GM21529 (cell line): ENCODE results near the gene ABCA1.
"Not testable (repeated sequence)": the region's sequence is repeated elsewhere in the genome, so short reads cannot be mapped to it uniquely, and the experiment has no call there.

Experiments
- ATAC-seq: cut with Tn5 transposase; IDR thresholded peaks from one replicate; pipeline ENCODE4 v1.9.1; 2021; ENCODE audit not compliant: unreplicated experiment

The ABCA1 gene

GRCh38 chr9:104871961-104872527 is 55.9 kb downstream of the ABCA1 start:
- ATAC-seq = no peak

- no peak for ATAC-seq
These were observed 58.1 kb downstream of the ABCA1 start for GRCh38 chr9:104869811-104870210.

- peak; percentile 99 for ATAC-seq
These were observed 59.1 kb downstream of the ABCA1 start for GRCh38 chr9:104868687-104869404.

DNA sequence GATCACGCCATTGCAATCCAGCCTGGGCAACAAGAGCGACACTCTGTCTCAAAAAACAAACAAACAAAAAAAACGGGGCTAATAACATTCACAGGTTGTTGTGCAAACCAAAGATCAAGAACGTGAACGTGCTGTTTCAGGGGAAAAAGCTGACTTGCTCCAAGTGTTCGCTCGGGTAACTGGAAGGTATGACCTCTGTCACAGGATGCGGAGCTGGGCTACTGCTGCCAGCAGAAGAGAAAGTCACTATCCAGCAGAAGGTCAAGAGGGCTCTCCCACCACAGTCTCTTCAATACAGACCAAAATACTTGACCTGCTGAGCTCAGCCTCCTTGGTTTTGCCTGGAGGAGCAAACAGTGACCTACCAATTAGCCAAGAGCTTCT is 59.7 kb downstream of the ABCA1 start:
- no peak for ATAC-seq

DNA sequence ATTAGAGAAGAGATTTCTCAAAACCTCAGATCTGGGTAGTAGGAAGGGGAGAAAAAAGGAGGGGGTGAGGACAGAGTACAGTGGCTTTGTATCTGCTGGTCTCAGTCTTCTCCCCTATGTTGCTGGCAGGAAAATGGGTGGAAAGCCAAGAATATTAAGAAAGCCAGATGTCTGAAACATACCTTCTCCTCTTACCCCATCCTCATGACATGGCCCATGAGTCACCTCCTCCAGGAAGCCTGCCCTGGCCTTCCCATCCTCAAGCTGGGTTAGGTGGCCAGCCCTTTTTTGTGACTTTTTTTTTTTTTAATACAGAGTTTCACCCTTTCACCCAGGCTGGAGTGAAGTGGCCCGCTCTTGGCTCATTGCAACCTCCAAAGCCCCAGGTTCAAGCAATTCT is 61.8 kb downstream of the ABCA1 start:
- no peak for ATAC-seq

DNA sequence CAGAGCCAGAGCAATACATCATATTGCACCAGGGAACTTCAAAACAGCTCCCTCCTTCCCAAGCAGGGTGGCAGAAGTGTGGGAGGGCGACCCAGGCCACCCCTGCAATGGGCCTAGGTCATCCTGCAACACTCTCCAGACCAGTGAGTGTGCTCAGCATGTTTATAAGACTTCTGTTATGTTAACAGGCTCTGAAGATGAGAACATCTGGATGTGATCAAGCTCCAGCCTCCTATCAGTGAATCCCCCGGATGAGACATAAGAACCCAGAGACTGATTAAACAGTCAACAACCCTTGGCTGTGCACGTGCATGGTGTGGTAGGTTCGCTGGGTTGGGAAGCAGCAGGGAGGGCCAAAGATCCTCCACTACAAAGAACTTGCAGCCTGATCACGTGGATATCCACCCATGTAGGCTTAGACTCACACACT is 63.3 kb downstream of the ABCA1 start:
- no peak for ATAC-seq

GRCh38 chr9:104863180-104863883 is 64.6 kb downstream of the ABCA1 start:
- ATAC-seq = peak; percentile 80

GRCh38 chr9:104861397-104861796 is 66.6 kb downstream of the ABCA1 start:
- no peak for ATAC-seq

GRCh38 chr9:104860263-104860662 is 67.7 kb downstream of the ABCA1 start:
- no peak for ATAC-seq

DNA sequence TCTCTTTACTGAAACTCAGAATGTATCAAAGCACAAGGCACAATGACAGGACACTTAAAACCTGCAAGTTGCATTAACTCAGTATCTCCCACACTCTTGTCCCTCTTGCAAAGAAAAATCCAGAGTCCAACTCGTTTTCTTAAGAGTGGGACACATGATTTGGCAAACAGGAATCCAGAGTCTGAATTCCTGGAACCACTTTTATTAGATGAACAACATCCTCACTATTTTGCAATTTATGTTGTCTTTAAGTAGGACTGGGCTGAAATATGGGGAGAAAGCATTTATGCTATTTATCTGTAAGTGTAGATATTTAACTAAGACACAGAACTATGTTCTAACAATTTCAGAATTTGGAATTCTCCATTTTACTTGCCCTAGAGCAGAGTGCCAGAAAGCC is 69.1 kb downstream of the ABCA1 start:
- ATAC-seq = no peak

GRCh38 chr9:104858271-104858670 is 69.7 kb downstream of the ABCA1 start:
- ATAC-seq = no peak

DNA sequence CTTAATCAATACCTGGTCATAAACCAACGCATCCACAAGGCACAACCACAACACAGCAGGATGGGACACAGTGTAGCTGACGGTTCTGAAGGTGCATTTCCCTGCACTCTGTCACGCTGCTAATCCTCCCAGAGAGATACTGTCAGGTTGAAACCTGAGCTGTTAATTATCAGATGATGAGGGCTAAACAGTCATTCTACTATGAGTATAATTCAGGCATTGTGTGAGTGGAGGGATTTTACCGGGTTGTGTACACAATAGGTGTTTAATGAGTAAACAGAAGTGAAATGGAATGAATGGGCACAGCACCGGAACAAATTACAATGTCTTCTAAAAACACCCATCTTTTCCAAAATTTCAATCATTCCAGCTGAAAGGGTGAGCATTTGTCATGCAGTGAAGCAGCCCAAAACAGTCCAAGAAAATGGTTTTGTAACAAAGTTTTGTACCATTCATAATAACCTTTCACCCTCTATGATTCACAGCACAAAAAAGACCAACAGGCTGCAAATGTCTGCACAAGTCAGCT is 71.5 kb downstream of the ABCA1 start:
- ATAC-seq = no peak

GRCh38 chr9:104855807-104856206 is 72.1 kb downstream of the ABCA1 start:
- no peak for ATAC-seq

DNA sequence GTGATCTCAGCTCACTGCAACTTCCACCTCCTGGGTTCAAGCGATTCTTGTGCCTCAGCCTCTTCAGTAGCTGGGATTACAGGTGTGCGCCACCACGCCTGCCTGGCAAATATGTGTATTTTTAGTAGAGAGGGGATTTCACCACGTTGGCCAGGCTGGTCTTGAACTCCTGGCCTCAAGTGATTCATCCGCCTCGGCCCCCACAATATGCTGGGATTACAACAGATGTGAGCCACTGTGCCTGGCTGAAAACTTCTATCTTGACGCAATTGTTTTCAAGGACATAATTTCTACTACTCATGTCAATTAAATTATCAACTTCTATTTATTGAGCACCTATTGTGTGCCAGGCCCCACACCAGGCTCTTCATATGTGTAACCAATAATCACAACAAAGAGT is 72.7 kb downstream of the ABCA1 start:
- ATAC-seq = not testable (repeated sequence)

DNA sequence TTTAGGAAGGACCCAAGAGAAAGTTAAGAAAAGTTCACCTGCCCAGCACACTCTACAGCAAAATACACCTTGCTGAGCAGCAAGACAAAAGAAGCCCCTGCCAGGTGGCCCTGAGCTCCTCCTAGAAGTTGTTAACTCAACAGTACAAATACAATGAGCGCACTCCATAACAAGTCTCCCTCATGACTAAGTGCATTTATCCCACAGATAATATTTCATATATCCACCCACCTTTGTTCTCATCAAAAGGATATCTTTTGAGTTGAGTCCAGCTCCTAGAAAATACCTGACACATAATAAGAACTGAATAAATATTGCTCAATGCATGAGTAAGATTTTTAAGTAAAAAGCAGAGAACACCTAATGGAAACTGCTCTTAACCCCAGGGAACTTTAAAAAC is 73.3 kb downstream of the ABCA1 start:
- ATAC-seq = no peak

- no peak for ATAC-seq
These were observed 74.3 kb downstream of the ABCA1 start for GRCh38 chr9:104853683-104854082.

GRCh38 chr9:104853159-104853558 is 74.8 kb downstream of the ABCA1 start:
- no peak for ATAC-seq

DNA sequence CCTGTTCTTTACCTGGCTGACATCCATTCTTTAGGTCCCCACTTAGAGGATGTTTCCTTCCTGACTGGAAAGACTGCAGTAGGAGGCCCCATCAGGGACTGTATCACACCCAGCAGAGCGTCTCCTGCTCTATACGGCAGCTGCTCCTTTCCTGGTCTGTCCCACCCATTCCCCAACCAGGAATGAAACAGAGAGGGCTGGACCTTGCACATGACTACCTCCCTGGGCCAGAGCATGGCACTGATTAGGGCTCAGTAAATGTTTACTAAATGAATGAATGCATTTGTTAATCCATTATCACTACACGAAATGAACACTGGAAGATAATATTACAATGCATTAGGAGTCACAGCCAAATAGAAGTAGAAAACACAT is 76.4 kb downstream of the ABCA1 start:
- no peak for ATAC-seq

- no peak for ATAC-seq
These were observed 77.0 kb downstream of the ABCA1 start for GRCh38 chr9:104850786-104851545.

GRCh38 chr9:104849023-104849422 is 78.9 kb downstream of the ABCA1 start:
- no peak for ATAC-seq

DNA sequence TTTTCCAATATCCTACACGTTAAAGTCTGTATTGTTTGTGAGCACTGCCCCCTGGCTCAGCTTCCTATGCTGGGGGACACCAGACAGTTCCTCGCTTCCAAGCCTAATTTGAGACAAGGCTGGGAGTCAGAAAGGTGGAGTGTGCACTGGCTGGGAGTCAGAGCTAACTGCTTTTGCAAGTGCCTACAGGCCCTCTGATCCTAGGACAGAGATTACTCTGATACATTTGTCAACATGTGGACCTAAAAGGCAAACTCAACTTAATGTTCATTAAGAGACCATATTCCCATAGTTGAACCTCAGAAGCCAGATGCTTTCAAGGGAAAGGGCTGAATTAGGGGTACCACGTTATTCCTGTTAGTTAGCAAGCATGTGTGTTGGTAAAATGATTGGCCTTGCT is 83.2 kb downstream of the ABCA1 start:
- ATAC-seq = no peak
